HCT116 (cell line): ENCODE results near the gene KRT15. TPM values are rescaled to one million over a fixed set of nuclear protein-coding genes. Genes with fewer than 3 reads are reported as not detected.

ENCODE experiments used
- ATAC-seq: fragments of 200-7000 bp; cut with Tn5 transposase; 2 replicates; pipeline ENCODE4 v1.9.1; 2020; ENCODE audit warnings: mild to moderate bottlenecking, moderate library complexity
- BruUV-seq: library from RNA; stranded (reverse); fragments of 400-500 nt; replicated peaks from 2 replicates; lab custom pipeline; 2021; lab: Mats Ljungman, UMichigan
- CTCF ChIA-PET: fragments of 300-600 bp; sonication (Branson Sonifier 250); formaldehyde crosslinking; loops from one replicate; lab custom pipeline; 2021; ENCODE audit warnings: antibody characterized with exemption; lab: Charles Lee
- POLR2A ChIA-PET: fragments of 300-600, 350-600 bp; sonication (Branson Sonifier 250); formaldehyde crosslinking; loops from one replicate; lab custom pipeline; 2021; ENCODE audit warnings: antibody characterized with exemption; lab: Charles Lee
- RAD21 ChIA-PET, 2 experiments: fragments of 300-600 bp; sonication (Branson Sonifier 250); formaldehyde crosslinking; loops; one replicate each; lab custom pipeline; 2023; ENCODE audit warnings: low total read pairs in 2 of 2; ENCODE audit not compliant: uncharacterized antibody in 2 of 2, unreplicated experiment in 2 of 2, low non-redundant PET in 1 of 2; lab: Charles Lee
- DNase-seq: peaks from one replicate; pipeline ENCODE4 v3.0.0-alpha.2; 2010; ENCODE audit warnings: low read depth, low spot score
- H2AFZ ChIP-seq: fragments of 200-600 bp; shearing (Covaris generic), sonication (generic); 2 replicates; pipeline ENCODE4 v1.6.1; 2017; ENCODE audit warnings: low read depth, mixed run types, mixed read lengths, antibody characterized with exemption, low read length; ENCODE audit not compliant: poor library complexity, severe bottlenecking
- H3K27ac ChIP-seq: 2 replicates; pipeline ENCODE4 v1.5.1; 2012; ENCODE audit warnings: low read depth, low read length
- H3K27me3 ChIP-seq: fragments of 200-600 bp; sonication (generic); 2 replicates; pipeline ENCODE4 v1.6.1; 2016; ENCODE audit warnings: mixed run types, low read length, mixed read lengths; ENCODE audit not compliant: insufficient read depth
- H3K36me3 ChIP-seq, 2 experiments: fragments of 200-500 bp in 1 of 2; fragments of 200-600 bp in 1 of 2; sonication (Bioruptor generic) in 1 of 2; sonication (generic) in 1 of 2; 2 replicates each; pipeline versions ENCODE4 v1.5.1 to v1.6.1; 2014 to 2016; ENCODE audit warnings: low read length in 2 of 2, inconsistent platforms in 1 of 2, mixed read lengths in 1 of 2, mixed run types in 1 of 2; ENCODE audit not compliant: insufficient read depth in 2 of 2, control insufficient read depth in 1 of 2
- H3K4me1 ChIP-seq, 2 experiments: fragments of 200-600 bp in 1 of 2; sonication (generic) in 1 of 2; 2 replicates each; pipeline versions ENCODE4 v1.5.1 to v1.6.1; 2012 to 2017; ENCODE audit warnings: low read length in 2 of 2, inconsistent platforms in 1 of 2, mild to moderate bottlenecking in 1 of 2, mixed read lengths in 1 of 2, mixed run types in 1 of 2, moderate library complexity in 1 of 2; ENCODE audit not compliant: insufficient read depth in 2 of 2, control insufficient read depth in 1 of 2
- H3K4me2 ChIP-seq: fragments of 200-600 bp; sonication (generic); 2 replicates; pipeline ENCODE4 v1.6.1; 2017; ENCODE audit warnings: mixed run types, low read length, mixed read lengths
- H3K4me3 ChIP-seq, 2 experiments: fragments of 200-600 bp in 1 of 2; sonication (generic) in 1 of 2; replicated peaks in 1 of 2; 2 replicates each; pipeline ENCODE4 v1.5.1; 2011 to 2016; ENCODE audit warnings: low read length in 2 of 2, control low read depth in 1 of 2, low read depth in 1 of 2, mild to moderate bottlenecking in 1 of 2, mixed read lengths in 1 of 2, mixed run types in 1 of 2
- H3K79me2 ChIP-seq: fragments of 200-600 bp; sonication (generic); 2 replicates; pipeline ENCODE4 v1.6.1; 2017; ENCODE audit warnings: mild to moderate bottlenecking, mixed run types, low read length, moderate library complexity, mixed read lengths; ENCODE audit not compliant: insufficient read depth
- H3K9ac ChIP-seq: fragments of 200-600 bp; sonication (generic); 2 replicates; pipeline ENCODE4 v1.6.1; 2016; ENCODE audit warnings: low read length, mixed read lengths
- H3K9me2 ChIP-seq: fragments of 200-600 bp; sonication (generic), shearing (Covaris generic); 2 replicates; pipeline ENCODE4 v1.6.1; 2017; ENCODE audit warnings: mixed run types, mild to moderate bottlenecking, moderate library complexity; ENCODE audit not compliant: insufficient read depth
- H3K9me3 ChIP-seq, 2 experiments: fragments of 200-500 bp in 1 of 2; fragments of 200-600 bp in 1 of 2; sonication (Bioruptor generic) in 1 of 2; sonication (generic) in 1 of 2; 2 replicates each; pipeline ENCODE4 v1.6.1; 2014 to 2017; ENCODE audit warnings: low read length in 2 of 2, mixed read lengths in 2 of 2, inconsistent platforms in 1 of 2, low read depth in 1 of 2, mild to moderate bottlenecking in 1 of 2, mixed run types in 1 of 2, moderate library complexity in 1 of 2; ENCODE audit not compliant: control insufficient read depth in 1 of 2, insufficient read depth in 1 of 2
- H4K20me1 ChIP-seq: fragments of 200-600 bp; sonication (generic), shearing (Covaris generic); 2 replicates; pipeline ENCODE4 v1.6.1; 2017; ENCODE audit warnings: mixed run types, mild to moderate bottlenecking, moderate library complexity; ENCODE audit not compliant: insufficient read depth
- ATF3 ChIP-seq: IDR thresholded peaks from 2 replicates; pipeline ENCODE4 v1.6.1; 2012
- CEBPB ChIP-seq: IDR thresholded peaks from 2 replicates; pipeline ENCODE4 v1.6.1; 2012; ENCODE audit warnings: low read depth
- CTCF ChIP-seq, 3 experiments: fragments of 200-600 bp in 1 of 3; sonication (generic) in 1 of 3; IDR thresholded peaks in 2 of 3; conservative IDR thresholded peaks in 1 of 3; 2 replicates each; pipeline ENCODE4 v1.5.1; 2012 to 2017; ENCODE audit warnings: low read depth in 2 of 3, low read length in 2 of 3, antibody characterized with exemption in 1 of 3, borderline replicate concordance in 1 of 3, control low read depth in 1 of 3, mild to moderate bottlenecking in 1 of 3, mixed read lengths in 1 of 3, mixed run types in 1 of 3, moderate library complexity in 1 of 3; ENCODE audit not compliant: insufficient read depth in 1 of 3
- EGR1 ChIP-seq: IDR thresholded peaks from 2 replicates; pipeline ENCODE4 v1.6.1; 2012; ENCODE audit warnings: low read depth
- ELF1 ChIP-seq: IDR thresholded peaks from 2 replicates; pipeline ENCODE4 v1.6.1; 2012; ENCODE audit warnings: low read depth, borderline replicate concordance
- EZH2 ChIP-seq: fragments of 200-600 bp; sonication (generic); IDR thresholded peaks from 2 replicates; pipeline ENCODE4 v1.6.1; 2017; ENCODE audit warnings: antibody characterized with exemption, mixed run types
- EZH2phosphoT487 ChIP-seq: fragments of 200-600 bp; IDR thresholded peaks from 2 replicates; pipeline ENCODE4 v1.6.1; 2018; ENCODE audit warnings: antibody characterized with exemption, borderline replicate concordance
- FOSL1 ChIP-seq: IDR thresholded peaks from 2 replicates; pipeline ENCODE4 v1.6.1; 2012; ENCODE audit warnings: low read depth
- JUND ChIP-seq: IDR thresholded peaks from 2 replicates; pipeline ENCODE4 v1.6.1; 2012
- POLR2A ChIP-seq: IDR thresholded peaks from 2 replicates; pipeline ENCODE4 v1.7.0; 2011; ENCODE audit warnings: borderline replicate concordance; ENCODE audit not compliant: insufficient read depth, insufficient read length; ENCODE audit errors: extremely low read depth
- RAD21 ChIP-seq: IDR thresholded peaks from 2 replicates; pipeline ENCODE4 v1.6.1; 2012; ENCODE audit warnings: low read depth, mild to moderate bottlenecking
- REST ChIP-seq: IDR thresholded peaks from 2 replicates; pipeline ENCODE4 v1.6.1; 2012; ENCODE audit warnings: low read depth
- TCF7L2 ChIP-seq: IDR thresholded peaks from 2 replicates; pipeline ENCODE4 v1.7.0; 2011; ENCODE audit warnings: borderline replicate concordance, inconsistent platforms; ENCODE audit not compliant: insufficient read depth, insufficient read length; ENCODE audit errors: extremely low read depth
- YY1 ChIP-seq: IDR thresholded peaks from 2 replicates; pipeline ENCODE4 v1.6.1; 2011; ENCODE audit warnings: low read length, low read depth, moderate library complexity, mild to moderate bottlenecking; ENCODE audit not compliant: insufficient replicate concordance; ENCODE audit errors: extremely low read depth
- ZFX ChIP-seq: fragments of 450-650 bp; IDR thresholded peaks from 2 replicates; pipeline ENCODE4 v1.6.1; 2017
- ZNF274 ChIP-seq: fragments of 200-500 bp; sonication (Bioruptor generic); IDR thresholded peaks from 2 replicates; pipeline ENCODE4 v1.6.1; 2014; ENCODE audit warnings: mild to moderate bottlenecking, low read depth, low read length, inconsistent platforms
- intact Hi-C: fragments of 100-400 bp; cut with micrococcal nuclease; formaldehyde crosslinking; loops from 2 replicates; pipeline ENCODE4 v1.10.0; 2022
- total RNA-seq: library from RNA; stranded (reverse); gene quantifications from one replicate; pipeline ENCODE4 v1.2.1, GENCODE V29; 2021; ENCODE audit not compliant: unreplicated experiment

The KRT15 gene
- total RNA-seq, 1 experiment from 2014 or later: 37.1 TPM

GRCh38 chr17:41480581-41480980 lies 38.1 kb downstream of the KRT15 start:
- H3K27ac ChIP-seq: no peak overlapping the region
- no peak for DNase-seq
- intact Hi-C loops: no loop called here
- ChIA-PET CTCF (interaction anchor here (1.1 kb wide), 1 partner anchor 15 kb away, joined by 3 read pairs; no protein-coding TSS in a partner anchor), RAD21 (no interaction called here), POLR2A (no interaction called here)
- no peak overlapping the region for H3K4me3 ChIP-seq
- no TSS peak for BruUV-seq
- no peak overlapping the region for H3K9ac ChIP-seq
- no peak overlapping the region for H2AFZ ChIP-seq
- no peaks in the 10 kb centered on the region for H3K9me3 ChIP-seq
- no peaks in the 10 kb centered on the region for H3K36me3 ChIP-seq
- no peaks in the 10 kb centered on the region for H4K20me1 ChIP-seq
- H3K9me2 ChIP-seq: no peaks in the 10 kb centered on the region
- no peaks in the 10 kb centered on the region; a peak in 1 of 4 replicates for H3K4me1 ChIP-seq
- H3K79me2 ChIP-seq: no peaks in the 10 kb centered on the region
- TF ChIP-seq EGR1: no peak
- TF ChIP-seq EZH2phosphoT487: no peak
- no peak for TF ChIP-seq FOSL1
- TF ChIP-seq ATF3: no peak
- TF ChIP-seq ELF1: no peak
- no peak for TF ChIP-seq POLR2A
- TF ChIP-seq REST: no peak
- no peak for TF ChIP-seq TCF7L2
- no peak for TF ChIP-seq YY1
- no peak for TF ChIP-seq ZNF274
- no peak for TF ChIP-seq JUND
- no peak for TF ChIP-seq CTCF (IDR thresholded peaks at IDR 0.05 in 2 of 3, conservative IDR thresholded peaks at IDR 0.05 in 1 of 3; ENCODE audit: borderline replicate concordance in 1 of 3, insufficient read depth in 1 of 3, low read depth in 2 of 3, low read length in 2 of 3)
- no peak for TF ChIP-seq EZH2
- TF ChIP-seq CEBPB: no peak
- no peak for TF ChIP-seq ZFX
- no peak for TF ChIP-seq RAD21
- no peak for ATAC-seq
- no peak overlapping the region for H3K4me2 ChIP-seq
- H3K27me3 ChIP-seq: no peaks in the 10 kb centered on the region
